Endothelial cell of umbilical vein (primary cell): ENCODE data around the gene FHIT. TPM values are rescaled to one million over a fixed set of nuclear protein-coding genes. Genes with fewer than 3 reads are reported as not detected.

Experiments
- BruUV-seq: library from RNA; stranded (reverse); fragments of 400-500 nt; replicated peaks from 2 replicates; lab custom pipeline; 2021; lab: Mats Ljungman, UMichigan
- CTCF ChIA-PET: fragments of 300-600, 350-600 bp; sonication (Branson Sonifier 250); formaldehyde crosslinking; loops from one replicate; lab custom pipeline; 2021; ENCODE audit warnings: antibody characterized with exemption, inconsistent platforms; lab: Charles Lee
- POLR2A ChIA-PET: fragments of 300-600, 350-600 bp; sonication (Branson Sonifier 250); formaldehyde crosslinking; loops from one replicate; lab custom pipeline; 2021; ENCODE audit warnings: antibody characterized with exemption, inconsistent platforms; lab: Charles Lee
- DNase-seq: peaks from one replicate; pipeline ENCODE4 v3.0.0-alpha.2; 2011; ENCODE audit warnings: low read depth, low spot score
- FAIRE-seq: peaks from 2 replicates; lab custom pipeline; 2011; peaks lifted over from hg19 to GRCh38; lab: Jason Lieb, UNC
- H2AFZ ChIP-seq: 2 replicates; pipeline ENCODE4 v1.6.0; 2012; ENCODE audit warnings: low read depth, low read length, control low read depth, inconsistent platforms
- H3K27ac ChIP-seq: 2 replicates; pipeline ENCODE4 v1.5.1; 2011; ENCODE audit warnings: low read depth, mild to moderate bottlenecking, control low read depth, low read length, moderate library complexity; ENCODE audit not compliant: insufficient read depth
- H3K27me3 ChIP-seq, 2 experiments: 2 replicates each; pipeline versions ENCODE4 v1.6.0 to v1.6.1; 2011; ENCODE audit warnings: low read length in 2 of 2, mixed read lengths in 1 of 2; ENCODE audit not compliant: control insufficient read depth in 2 of 2, insufficient read depth in 2 of 2
- H3K36me3 ChIP-seq, 2 experiments: 2 replicates in 1 of 2; 3 replicates in 1 of 2; pipeline ENCODE4 v1.5.1; 2011; ENCODE audit warnings: low read length in 2 of 2, mild to moderate bottlenecking in 1 of 2, moderate library complexity in 1 of 2; ENCODE audit not compliant: control insufficient read depth in 2 of 2, insufficient read depth in 2 of 2; ENCODE audit errors: extremely low read depth in 1 of 2
- H3K4me1 ChIP-seq: 3 replicates; pipeline ENCODE4 v1.5.1; 2011; ENCODE audit warnings: mild to moderate bottlenecking, low read length; ENCODE audit not compliant: control insufficient read depth, insufficient read depth; ENCODE audit errors: extremely low read depth
- H3K4me2 ChIP-seq: 2 replicates; pipeline ENCODE4 v1.6.1; 2011; ENCODE audit warnings: low read length, control low read depth, mixed read lengths; ENCODE audit not compliant: insufficient read depth
- H3K4me3 ChIP-seq, 3 experiments: fragments of 200-600 bp in 1 of 3; sonication (generic), shearing (Covaris generic) in 1 of 3; replicated peaks in 1 of 3; 2 replicates each; pipeline ENCODE4 v1.5.1; 2011 to 2016; ENCODE audit warnings: control low read depth in 3 of 3, low read length in 3 of 3, mild to moderate bottlenecking in 2 of 3, inconsistent platforms in 1 of 3, low read depth in 1 of 3, moderate library complexity in 1 of 3; ENCODE audit not compliant: insufficient read depth in 1 of 3
- H3K79me2 ChIP-seq: 2 replicates; pipeline ENCODE4 v1.6.0; 2012; ENCODE audit warnings: low read length, inconsistent platforms; ENCODE audit not compliant: control insufficient read depth, insufficient read depth
- H3K9ac ChIP-seq: replicated peaks from 2 replicates; pipeline ENCODE3; 2011; ENCODE audit warnings: low read length, control low read depth; ENCODE audit not compliant: insufficient read depth; ENCODE audit errors: extremely low read depth
- H3K9me1 ChIP-seq: replicated peaks from 3 replicates; pipeline ENCODE4 v1.6.0; 2011; ENCODE audit warnings: mild to moderate bottlenecking, low read length; ENCODE audit not compliant: control insufficient read depth, insufficient read depth; ENCODE audit errors: extremely low read depth
- H3K9me3 ChIP-seq: replicated peaks from 2 replicates; pipeline ENCODE4 v1.5.1; 2012; ENCODE audit warnings: low read length, inconsistent platforms; ENCODE audit not compliant: control insufficient read depth, insufficient read depth
- H4K20me1 ChIP-seq: replicated peaks from 2 replicates; pipeline ENCODE3; 2011; ENCODE audit warnings: mild to moderate bottlenecking, low read length; ENCODE audit not compliant: control insufficient read depth, insufficient read depth; ENCODE audit errors: extremely low read depth
- CTCF ChIP-seq, 2 donors: IDR thresholded peaks; 1 replicate in 1 of 2; 2 replicates in 1 of 2; pipeline ENCODE4 v1.5.1; 2011; ENCODE audit warnings: low read length in 2 of 2, mild to moderate bottlenecking in 2 of 2, moderate library complexity in 2 of 2, control low read depth in 1 of 2, inconsistent platforms in 1 of 2, low read depth in 1 of 2; ENCODE audit not compliant: insufficient read depth in 1 of 2; ENCODE audit errors: extremely low read depth in 1 of 2
- EZH2 ChIP-seq: IDR thresholded peaks from 2 replicates; pipeline ENCODE4 v1.6.1; 2012; ENCODE audit warnings: borderline replicate concordance, low read depth, mild to moderate bottlenecking, moderate library complexity, low read length, inconsistent platforms; ENCODE audit not compliant: severe bottlenecking
- GATA2 ChIP-seq: IDR thresholded peaks from 2 replicates; pipeline ENCODE4 v1.7.0; 2011; ENCODE audit warnings: low read depth, mild to moderate bottlenecking, moderate library complexity, mixed read lengths, low read length; ENCODE audit not compliant: insufficient read length, insufficient read depth
- MAX ChIP-seq: IDR thresholded peaks from 2 replicates; pipeline ENCODE4 v1.6.1; 2011; ENCODE audit not compliant: insufficient read depth, insufficient read length
- MYC ChIP-seq: IDR thresholded peaks from one replicate; pipeline ENCODE4 v1.6.1; 2011; ENCODE audit warnings: mild to moderate bottlenecking, low read depth, low read length
- POLR2AphosphoS5 ChIP-seq: IDR thresholded peaks from 2 replicates; pipeline ENCODE4 v1.6.1; 2012; ENCODE audit warnings: low read depth, mild to moderate bottlenecking, control low read depth, low read length, moderate library complexity; ENCODE audit not compliant: insufficient read depth
- dilution Hi-C: fragments of 300-500 bp; cut with MboI; formaldehyde crosslinking; loops from one replicate; pipeline ENCODE4 v1.15.0; 2019; ENCODE audit warnings: low sequenced_read_pairs; ENCODE audit not compliant: extremely low pct_ligation_motif_present
- intact Hi-C: fragments of 100-400 bp; cut with micrococcal nuclease; formaldehyde crosslinking; loops from one replicate; pipeline ENCODE4 v1.10.0; 2022
- polyA plus RNA-seq, 4 experiments: library from polyadenylated mRNA; depleted of rRNA in 3 of 4; stranded (reverse) in 3 of 4; unstranded in 1 of 4; fragments of >200 nt; gene quantifications; 2 replicates each; pipeline versions ENCODE4 v1.2.1 to v1.2.3, GENCODE V29; 2011 to 2012; ENCODE audit warnings: missing spikeins in 1 of 4
- total RNA-seq: library from RNA; stranded (reverse); gene quantifications from 2 replicates; pipeline ENCODE4 v1.2.3, GENCODE V29; 2021

The FHIT gene
- total and polyA plus RNA-seq, 2 donors (not counting 3 experiments of a cell fraction or from before 2014, with no cell fraction given) = 0.47 to 2.2 TPM

GRCh38 chr3:60417576-60417975 is 833.7 kb downstream of the FHIT start:
- Histone ChIP-seq H3K4me3 (no peak overlapping the region), H3K4me1 (no peaks in the 10 kb centered on the region), H3K9me1 (no peaks in the 10 kb centered on the region), H3K9me3 (no peaks in the 10 kb centered on the region), H4K20me1 (no peaks in the 10 kb centered on the region), H3K79me2 (no peaks in the 10 kb centered on the region), H3K27ac (no peak overlapping the region), H3K27me3 (no peaks in the 10 kb centered on the region), H3K9ac (no peak overlapping the region), H3K4me2 (no peak overlapping the region), H3K36me3 (no peaks in the 10 kb centered on the region), H2AFZ (no peak overlapping the region)
- dilution Hi-C loops (no loop called here), intact Hi-C loops (loop anchor here (5.0 kb wide), 1 partner anchor 595 kb away; no protein-coding TSS in a partner anchor)
- BruUV-seq = no TSS peak
- no peak for DNase-seq
- FAIRE-seq = no peak
- ChIA-PET CTCF (no interaction called here), POLR2A (no interaction called here)
- no peak for TF ChIP-seq MYC
- no peak for TF ChIP-seq EZH2
- no peak for TF ChIP-seq POLR2AphosphoS5
- no peak for TF ChIP-seq MAX
- no peak for TF ChIP-seq CTCF (IDR thresholded peaks at IDR 0.05; ENCODE audit: extremely low read depth in 1 of 2, insufficient read depth in 1 of 2, low read depth in 1 of 2, low read length in 2 of 2)

GRCh38 chr3:60414011-60414410 is 837.2 kb downstream of the FHIT start:
- Histone ChIP-seq H3K9me3 (no peaks in the 10 kb centered on the region), H3K27me3 (no peaks in the 10 kb centered on the region), H3K4me2 (no peak overlapping the region), H3K79me2 (no peaks in the 10 kb centered on the region), H3K4me1 (no peaks in the 10 kb centered on the region), H2AFZ (no peak overlapping the region), H3K4me3 (no peak overlapping the region), H3K36me3 (no peaks in the 10 kb centered on the region), H3K27ac (no peak overlapping the region), H3K9ac (no peak overlapping the region), H3K9me1 (no peaks in the 10 kb centered on the region), H4K20me1 (no peaks in the 10 kb centered on the region)
- FAIRE-seq (no peak), DNase-seq (no peak)
- dilution Hi-C loops = no loop called here
- ChIA-PET CTCF (no interaction called here), POLR2A (no interaction called here)
- intact Hi-C loops = no loop called here
- BruUV-seq = no TSS peak
- TF ChIP-seq MAX (no peak), GATA2 (no peak)
